ENCODE data around the gene UPK3B. TPM values are rescaled to one million over a fixed set of nuclear protein-coding genes. Genes with fewer than 3 reads are reported as not detected.
A peak's percentile ranks its signal among the peaks of the same experiment; 100 is the strongest.
"Not testable (repeated sequence)": the region's sequence is repeated elsewhere in the genome, so short reads cannot be mapped to it uniquely, and the experiment has no call there.

Gene UPK3B
- polyA plus RNA-seq, 3 donors = 0.33 TPM; not detected in 2

GRCh38 chr7:76479628-76480027 is 30.7 kb upstream of the UPK3B start:
- no CpG with 5 or more reads among the region's 11 CpGs for WGBS (ENCODE audit: insufficient coverage)
- H3K4me2 ChIP-seq (replicated peaks; ENCODE audit: extremely low read depth, low read length, poor library complexity, severe bottlenecking); H3K4me1 ChIP-seq (ENCODE audit: control insufficient read depth in 1 of 2, insufficient read depth in 2 of 2, low read length in 2 of 2); H3K9me3 ChIP-seq (replicated peaks in 1 of 2; ENCODE audit: control insufficient read depth in 1 of 2, insufficient read depth in 1 of 2, low read length in 2 of 2); H3K9ac ChIP-seq (ENCODE audit: insufficient read depth, low read length, poor library complexity, severe bottlenecking); intact Hi-C loops (cut with micrococcal nuclease); H3K9me3 Mint-ChIP-seq; H3K27me3 ChIP-seq (ENCODE audit: control insufficient read depth in 2 of 2, insufficient read depth in 2 of 2, low read length in 2 of 2); H3K27me3 Mint-ChIP-seq (ENCODE audit: low read depth in 3 of 3); H4K20me1 ChIP-seq (ENCODE audit: insufficient read depth, low read length); H3K4me3 ChIP-seq (replicated peaks in 1 of 3; ENCODE audit: low read depth in 2 of 3, low read length in 3 of 3); DNase-seq; H2AFZ ChIP-seq (ENCODE audit: insufficient read depth, low read depth, low read length, poor library complexity, severe bottlenecking); H3K4me1 Mint-ChIP-seq; H3K4me3 Mint-ChIP-seq; H3K27ac ChIP-seq (ENCODE audit: low read depth in 1 of 2, low read length in 2 of 2); H3K79me2 ChIP-seq (ENCODE audit: insufficient read depth, low read length): not testable (repeated sequence)
- Mint-ChIP-seq H3K36me3 (peaks cover 28 to 37% of the 10 kb centered on the region in 2 donors), H3K27ac (peak overlapping the region in 2 of 7 donors; percentile 19 to 30)
- H3K36me3 ChIP-seq (replicated peaks in 1 of 2; ENCODE audit: control insufficient read depth in 1 of 2, insufficient read depth in 2 of 2, low read length in 2 of 2) = peaks cover 18 to 25% of the 10 kb centered on the region in 2 donors

DNA sequence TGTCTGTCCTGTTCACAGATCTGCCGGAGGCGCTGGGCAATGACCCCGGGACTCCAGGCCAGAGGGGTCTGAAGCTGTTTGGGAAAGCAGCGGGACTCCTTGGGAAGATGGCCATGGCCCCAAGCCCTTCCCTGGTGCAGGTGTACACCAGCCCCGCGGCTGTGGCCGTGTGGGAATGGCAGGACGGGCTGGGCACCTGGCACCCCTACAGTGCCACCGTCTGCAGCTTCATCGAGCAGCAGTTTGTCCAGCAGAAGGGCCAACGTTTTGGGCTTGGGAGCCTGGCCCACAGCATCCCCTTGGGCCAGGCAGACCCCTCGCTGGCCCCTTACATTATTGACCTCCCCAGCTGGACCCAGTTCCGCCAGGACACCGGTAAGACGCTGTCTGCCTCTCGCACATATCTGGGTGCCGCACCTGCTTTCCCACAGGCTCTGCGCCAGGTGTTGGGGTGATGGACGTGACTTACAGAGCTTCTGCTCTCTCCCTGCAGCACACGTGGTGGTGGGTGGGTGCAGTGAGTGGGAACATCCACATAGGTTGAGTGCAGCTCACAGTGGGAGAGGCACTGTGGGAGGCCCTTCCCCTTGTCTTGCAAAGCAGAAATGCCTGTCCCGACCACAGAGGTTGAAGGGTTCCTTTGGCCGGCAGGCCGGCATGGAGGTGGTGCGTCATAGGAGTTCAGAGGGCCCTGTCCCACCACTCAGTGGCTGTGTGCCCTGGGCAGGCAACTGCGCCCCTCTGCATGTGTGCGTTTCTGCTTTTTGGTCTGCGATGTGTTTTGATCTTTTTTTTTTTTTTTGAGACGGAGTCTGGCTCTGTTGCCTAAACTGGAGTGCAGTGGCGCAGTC is 29.7 kb upstream of the UPK3B start:
- intact Hi-C loops (cut with micrococcal nuclease); H3K9me3 ChIP-seq (replicated peaks in 1 of 2; ENCODE audit: control insufficient read depth in 1 of 2, insufficient read depth in 1 of 2, low read length in 2 of 2); H3K9ac ChIP-seq (ENCODE audit: insufficient read depth, low read length, poor library complexity, severe bottlenecking); H3K79me2 ChIP-seq (ENCODE audit: insufficient read depth, low read length); H4K20me1 ChIP-seq (ENCODE audit: insufficient read depth, low read length); H3K27ac ChIP-seq (ENCODE audit: low read depth in 1 of 2, low read length in 2 of 2); H3K27me3 Mint-ChIP-seq (ENCODE audit: low read depth in 3 of 3); H2AFZ ChIP-seq (ENCODE audit: insufficient read depth, low read depth, low read length, poor library complexity, severe bottlenecking); H3K4me3 ChIP-seq (replicated peaks in 1 of 3; ENCODE audit: low read depth in 2 of 3, low read length in 3 of 3); H3K27me3 ChIP-seq (ENCODE audit: control insufficient read depth in 2 of 2, insufficient read depth in 2 of 2, low read length in 2 of 2); H3K4me1 ChIP-seq (ENCODE audit: control insufficient read depth in 1 of 2, insufficient read depth in 2 of 2, low read length in 2 of 2); DNase-seq; H3K4me2 ChIP-seq (replicated peaks; ENCODE audit: extremely low read depth, low read length, poor library complexity, severe bottlenecking); H3K9me3 Mint-ChIP-seq; H3K4me3 Mint-ChIP-seq; H3K4me1 Mint-ChIP-seq: not testable (repeated sequence)
- H3K27ac Mint-ChIP-seq = peak overlapping the region in 1 of 7 donors; percentile 30
- H3K36me3 Mint-ChIP-seq = peaks cover 28 to 34% of the 10 kb centered on the region in 2 donors
- peaks cover 18 to 25% of the 10 kb centered on the region in 2 donors for H3K36me3 ChIP-seq (replicated peaks in 1 of 2; ENCODE audit: control insufficient read depth in 1 of 2, insufficient read depth in 2 of 2, low read length in 2 of 2)
- WGBS (ENCODE audit: insufficient coverage) = 91% methylated on average over 11 of the region's 29 CpGs

DNA sequence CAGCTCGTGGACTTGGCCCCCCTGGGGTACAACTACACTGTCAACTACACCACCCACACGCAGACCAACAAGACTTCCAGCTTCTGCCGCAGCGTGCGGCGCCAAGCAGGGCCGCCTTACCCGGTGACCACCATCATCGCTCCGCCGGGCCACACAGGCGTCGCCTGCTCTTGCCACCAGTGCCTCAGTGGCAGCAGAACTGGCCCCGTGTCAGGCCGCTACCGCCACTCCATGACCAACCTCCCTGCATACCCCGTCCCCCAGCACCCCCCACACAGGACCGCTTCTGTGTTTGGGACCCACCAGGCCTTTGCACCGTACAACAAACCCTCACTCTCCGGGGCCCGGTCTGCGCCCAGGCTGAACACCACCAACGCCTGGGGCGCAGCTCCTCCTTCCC is 27.7 kb upstream of the UPK3B start:
- H3K4me2 ChIP-seq (replicated peaks; ENCODE audit: extremely low read depth, low read length, poor library complexity, severe bottlenecking); H3K4me1 Mint-ChIP-seq; H3K27ac Mint-ChIP-seq; H3K27ac ChIP-seq (ENCODE audit: low read depth in 1 of 2, low read length in 2 of 2); H3K4me3 ChIP-seq (replicated peaks in 1 of 3; ENCODE audit: low read depth in 2 of 3, low read length in 3 of 3); H3K27me3 ChIP-seq (ENCODE audit: control insufficient read depth in 2 of 2, insufficient read depth in 2 of 2, low read length in 2 of 2); H2AFZ ChIP-seq (ENCODE audit: insufficient read depth, low read depth, low read length, poor library complexity, severe bottlenecking); H3K9me3 ChIP-seq (replicated peaks in 1 of 2; ENCODE audit: control insufficient read depth in 1 of 2, insufficient read depth in 1 of 2, low read length in 2 of 2); H3K9me3 Mint-ChIP-seq; intact Hi-C loops (cut with micrococcal nuclease); H4K20me1 ChIP-seq (ENCODE audit: insufficient read depth, low read length); H3K27me3 Mint-ChIP-seq (ENCODE audit: low read depth in 3 of 3); DNase-seq; H3K9ac ChIP-seq (ENCODE audit: insufficient read depth, low read length, poor library complexity, severe bottlenecking); H3K79me2 ChIP-seq (ENCODE audit: insufficient read depth, low read length); H3K4me3 Mint-ChIP-seq; H3K4me1 ChIP-seq (ENCODE audit: control insufficient read depth in 1 of 2, insufficient read depth in 2 of 2, low read length in 2 of 2): not testable (repeated sequence)
- WGBS (ENCODE audit: insufficient coverage) = 99% methylated on average over 15 of the region's 24 CpGs
- H3K36me3 Mint-ChIP-seq = peaks cover 23 to 31% of the 10 kb centered on the region in 2 donors
- peaks cover 18 to 25% of the 10 kb centered on the region in 2 donors for H3K36me3 ChIP-seq (replicated peaks in 1 of 2; ENCODE audit: control insufficient read depth in 1 of 2, insufficient read depth in 2 of 2, low read length in 2 of 2)

GRCh38 chr7:76483081-76483480 is 27.3 kb upstream of the UPK3B start:
- H3K4me3 ChIP-seq (replicated peaks in 1 of 3; ENCODE audit: low read depth in 2 of 3, low read length in 3 of 3); H3K27ac Mint-ChIP-seq; H3K4me3 Mint-ChIP-seq; H2AFZ ChIP-seq (ENCODE audit: insufficient read depth, low read depth, low read length, poor library complexity, severe bottlenecking); H3K79me2 ChIP-seq (ENCODE audit: insufficient read depth, low read length); H4K20me1 ChIP-seq (ENCODE audit: insufficient read depth, low read length); H3K27me3 ChIP-seq (ENCODE audit: control insufficient read depth in 2 of 2, insufficient read depth in 2 of 2, low read length in 2 of 2); H3K4me1 ChIP-seq (ENCODE audit: control insufficient read depth in 1 of 2, insufficient read depth in 2 of 2, low read length in 2 of 2); H3K9me3 ChIP-seq (replicated peaks in 1 of 2; ENCODE audit: control insufficient read depth in 1 of 2, insufficient read depth in 1 of 2, low read length in 2 of 2); DNase-seq; H3K4me1 Mint-ChIP-seq; H3K9ac ChIP-seq (ENCODE audit: insufficient read depth, low read length, poor library complexity, severe bottlenecking); H3K27me3 Mint-ChIP-seq (ENCODE audit: low read depth in 3 of 3); H3K27ac ChIP-seq (ENCODE audit: low read depth in 1 of 2, low read length in 2 of 2); intact Hi-C loops (cut with micrococcal nuclease); H3K9me3 Mint-ChIP-seq; H3K4me2 ChIP-seq (replicated peaks; ENCODE audit: extremely low read depth, low read length, poor library complexity, severe bottlenecking): not testable (repeated sequence)
- peaks cover 23 to 31% of the 10 kb centered on the region in 2 donors for H3K36me3 Mint-ChIP-seq
- peaks cover 18 to 25% of the 10 kb centered on the region in 2 donors for H3K36me3 ChIP-seq (replicated peaks in 1 of 2; ENCODE audit: control insufficient read depth in 1 of 2, insufficient read depth in 2 of 2, low read length in 2 of 2)
- 97% methylated on average over 5 of the region's 17 CpGs for WGBS (ENCODE audit: insufficient coverage)
